ENCODE measurements around the gene PMAIP1.

GRCh38 chr18:59878644-59879043 lies 21.2 kb upstream of the PMAIP1 start:
- TF ChIP-seq, protein P1, sequence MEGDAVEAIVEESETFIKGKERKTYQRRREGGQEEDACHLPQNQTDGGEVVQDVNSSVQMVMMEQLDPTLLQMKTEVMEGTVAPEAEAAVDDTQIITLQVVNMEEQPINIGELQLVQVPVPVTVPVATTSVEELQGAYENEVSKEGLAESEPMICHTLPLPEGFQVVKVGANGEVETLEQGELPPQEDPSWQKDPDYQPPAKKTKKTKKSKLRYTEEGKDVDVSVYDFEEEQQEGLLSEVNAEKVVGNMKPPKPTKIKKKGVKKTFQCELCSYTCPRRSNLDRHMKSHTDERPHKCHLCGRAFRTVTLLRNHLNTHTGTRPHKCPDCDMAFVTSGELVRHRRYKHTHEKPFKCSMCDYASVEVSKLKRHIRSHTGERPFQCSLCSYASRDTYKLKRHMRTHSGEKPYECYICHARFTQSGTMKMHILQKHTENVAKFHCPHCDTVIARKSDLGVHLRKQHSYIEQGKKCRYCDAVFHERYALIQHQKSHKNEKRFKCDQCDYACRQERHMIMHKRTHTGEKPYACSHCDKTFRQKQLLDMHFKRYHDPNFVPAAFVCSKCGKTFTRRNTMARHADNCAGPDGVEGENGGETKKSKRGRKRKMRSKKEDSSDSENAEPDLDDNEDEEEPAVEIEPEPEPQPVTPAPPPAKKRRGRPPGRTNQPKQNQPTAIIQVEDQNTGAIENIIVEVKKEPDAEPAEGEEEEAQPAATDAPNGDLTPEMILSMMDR (conservative IDR thresholded peaks at IDR 0.05; ENCODE audit: low read length), result no peak
- no peak for TF ChIP-seq EZH2phosphoT487 (IDR thresholded peaks at IDR 0.05; ENCODE audit: borderline replicate concordance, low read depth, low read length)
